Neural cell (in vitro differentiated cells): ENCODE results near the gene C1orf52. TPM values are rescaled to one million over a fixed set of nuclear protein-coding genes. Genes with fewer than 3 reads are reported as not detected.

Experiments used
- H2AFZ ChIP-seq: fragments of 200-600, 300-800 bp; sonication (generic), shearing (Covaris generic); 2 replicates; pipeline ENCODE4 v1.6.0; 2014; ENCODE audit warnings: low read depth, mild to moderate bottlenecking, antibody characterized with exemption, low read length, moderate library complexity
- H3F3A ChIP-seq: fragments of 200-600 bp; shearing (Covaris generic); 2 replicates; pipeline ENCODE4 v1.6.1; 2016; ENCODE audit warnings: mild to moderate bottlenecking, moderate library complexity, mixed read lengths, antibody characterized with exemption, low read length; ENCODE audit not compliant: insufficient read depth, poor library complexity, severe bottlenecking
- H3K27ac ChIP-seq: fragments of 200-600, 300-800 bp; sonication (generic), shearing (Covaris generic); 2 replicates; pipeline ENCODE4 v1.5.1; 2014; ENCODE audit warnings: mild to moderate bottlenecking, low read length, moderate library complexity
- H3K27me3 ChIP-seq: fragments of 300-800, 200-600 bp; sonication (generic), shearing (Covaris generic); 2 replicates; pipeline ENCODE4 v1.6.0; 2014; ENCODE audit warnings: mild to moderate bottlenecking, low read depth, low read length, moderate library complexity; ENCODE audit not compliant: insufficient read depth
- H3K36me3 ChIP-seq: fragments of 300-800, 200-600 bp; sonication (generic), shearing (Covaris generic); 2 replicates; pipeline ENCODE4 v1.5.1; 2014; ENCODE audit warnings: mild to moderate bottlenecking, antibody characterized with exemption, low read length, moderate library complexity; ENCODE audit not compliant: insufficient read depth
- H3K4me2 ChIP-seq: fragments of 300-800, 200-600 bp; sonication (generic), shearing (Covaris generic); 2 replicates; pipeline ENCODE4 v1.6.0; 2014; ENCODE audit warnings: mild to moderate bottlenecking, low read length
- H3K4me3 ChIP-seq: fragments of 300-800, 200-600 bp; sonication (generic), shearing (Covaris generic); 2 replicates; pipeline ENCODE4 v1.5.1; 2014; ENCODE audit warnings: mild to moderate bottlenecking, low read length, moderate library complexity
- H3K79me2 ChIP-seq: fragments of 200-600 bp; shearing (Covaris generic); replicated peaks from 2 replicates; pipeline ENCODE4 v1.6.0; 2014; ENCODE audit warnings: mild to moderate bottlenecking, low read length, moderate library complexity; ENCODE audit not compliant: insufficient read depth
- H3K9ac ChIP-seq: fragments of 300-800, 200-600 bp; sonication (generic), shearing (Covaris generic); 2 replicates; pipeline ENCODE4 v1.6.1; 2016; ENCODE audit warnings: mild to moderate bottlenecking, low read length, mixed read lengths
- H3K9me2 ChIP-seq: fragments of 200-600 bp; shearing (Covaris generic); 2 replicates; pipeline ENCODE4 v1.6.1; 2016; ENCODE audit warnings: mild to moderate bottlenecking, low read length, mixed read lengths; ENCODE audit not compliant: insufficient read depth
- H3K9me3 ChIP-seq: fragments of 200-600, 300-800 bp; sonication (generic), shearing (Covaris generic); 2 replicates; pipeline ENCODE4 v1.6.1; 2016; ENCODE audit warnings: mild to moderate bottlenecking, mixed run types, low read length, moderate library complexity, mixed read lengths
- H4K20me1 ChIP-seq: fragments of 200-600 bp; shearing (Covaris generic); 2 replicates; pipeline ENCODE4 v1.6.1; 2016; ENCODE audit warnings: mild to moderate bottlenecking, mixed run types; ENCODE audit not compliant: insufficient read depth
- EP300 ChIP-seq: fragments of 450-650 bp; conservative IDR thresholded peaks from 2 replicates; pipeline ENCODE4 v1.6.1; 2014; ENCODE audit warnings: antibody characterized with exemption, mild to moderate bottlenecking, moderate library complexity; ENCODE audit not compliant: poor library complexity, severe bottlenecking
- MXI1 ChIP-seq: fragments of 450-650 bp; conservative IDR thresholded peaks from 2 replicates; pipeline ENCODE4 v1.6.1; 2014; ENCODE audit warnings: antibody characterized with exemption, mild to moderate bottlenecking; ENCODE audit not compliant: poor library complexity, severe bottlenecking
- POLR2AphosphoS5 ChIP-seq: IDR thresholded peaks from 2 replicates; pipeline ENCODE4 v1.6.1; 2012
- RAD21 ChIP-seq: fragments of 450-650 bp; conservative IDR thresholded peaks from 2 replicates; pipeline ENCODE4 v1.6.1; 2014; ENCODE audit warnings: antibody characterized with exemption, mild to moderate bottlenecking, moderate library complexity
- SMC3 ChIP-seq: fragments of 450-650 bp; conservative IDR thresholded peaks from 2 replicates; pipeline ENCODE4 v1.6.1; 2014; ENCODE audit warnings: antibody characterized with exemption, mild to moderate bottlenecking, moderate library complexity; ENCODE audit not compliant: poor library complexity
- TAF1 ChIP-seq: IDR thresholded peaks from 2 replicates; pipeline ENCODE4 v1.6.1; 2012; ENCODE audit warnings: low read depth
- polyA plus RNA-seq: library from polyadenylated mRNA; depleted of rRNA; stranded (reverse); fragments of >200 nt; gene quantifications from 2 replicates; pipeline ENCODE4 v1.2.3, GENCODE V29; 2014
- TF ChIP-seq, protein P1 (sequence below): fragments of 450-650 bp; IDR thresholded peaks from 2 replicates; pipeline ENCODE4 v1.5.1; 2014; ENCODE audit warnings: antibody characterized with exemption, mild to moderate bottlenecking, moderate library complexity; ENCODE audit not compliant: poor library complexity, severe bottlenecking

Gene C1orf52
- polyA plus RNA-seq, 1 donor from 2014 or later, result 94.6 TPM

DNA sequence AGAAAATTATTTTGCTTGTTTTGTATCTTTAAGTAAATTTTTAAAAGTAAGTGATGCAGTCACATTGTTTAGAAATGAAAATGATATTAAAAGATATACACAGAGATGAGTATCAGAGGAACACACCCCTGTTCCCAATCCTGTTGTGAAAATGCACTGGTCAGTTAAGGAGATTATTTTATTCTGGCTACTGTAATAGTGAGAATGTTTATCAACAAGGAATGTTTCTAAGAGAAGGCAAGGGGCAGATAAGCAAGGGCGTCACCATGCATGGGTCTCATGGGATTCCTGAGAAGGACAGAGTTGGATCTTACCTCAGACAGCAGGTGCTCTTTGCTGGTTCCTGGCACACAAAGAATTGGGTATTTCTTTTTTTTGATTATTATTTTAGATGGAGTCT lies 21.8 kb downstream of the C1orf52 start:
- Histone ChIP-seq H3K9me2 (no peaks in the 10 kb centered on the region), H3K4me2 (no peak overlapping the region), H3K4me3 (no peak overlapping the region), H2AFZ (no peak overlapping the region), H3K36me3 (no peaks in the 10 kb centered on the region), H3K27me3 (no peaks in the 10 kb centered on the region), H3K9ac (no peak overlapping the region), H3K79me2 (no peaks in the 10 kb centered on the region), H4K20me1 (no peaks in the 10 kb centered on the region), H3F3A (no peaks in the 10 kb centered on the region), H3K9me3 (no peaks in the 10 kb centered on the region), H3K27ac (no peak overlapping the region)
- TF ChIP-seq MXI1 (no peak), EP300 (no peak), POLR2AphosphoS5 (no peak)

DNA sequence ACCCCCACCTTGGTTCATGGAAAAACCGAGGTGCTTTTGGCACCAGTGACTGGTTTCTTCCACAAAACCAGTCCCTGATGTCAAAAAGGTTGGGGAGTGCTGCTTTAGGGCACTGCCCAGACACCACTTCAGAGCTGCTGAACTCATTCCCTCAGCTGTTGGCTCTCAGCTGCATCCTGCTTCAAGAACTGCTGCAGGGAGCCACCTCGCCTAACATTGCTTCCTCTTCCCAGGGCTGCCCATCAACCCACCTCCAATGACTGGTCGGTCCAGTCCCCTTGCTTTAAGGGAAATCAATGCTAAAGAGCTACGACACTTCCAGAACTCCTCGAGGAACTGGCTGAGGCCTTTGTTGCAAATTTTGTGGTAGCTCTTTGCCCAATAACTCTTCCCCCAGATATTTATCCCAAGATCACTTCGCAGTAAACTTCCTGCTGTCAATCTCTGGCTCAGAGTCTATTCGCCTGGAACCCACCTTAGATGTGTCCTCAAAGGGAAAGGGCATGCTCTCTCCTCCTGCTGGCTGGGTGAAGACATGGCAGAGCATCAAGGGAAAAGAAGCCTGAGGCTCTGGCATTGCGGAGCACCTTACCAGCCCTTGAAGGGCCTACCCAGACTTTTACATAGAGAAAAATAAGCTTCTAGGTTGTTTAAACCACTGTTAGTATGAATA lies 29.0 kb downstream of the C1orf52 start:
- no peaks in the 10 kb centered on the region for H3K9me3 ChIP-seq
- H3K27ac ChIP-seq, result no peak overlapping the region
- H3K9me2 ChIP-seq, result no peaks in the 10 kb centered on the region
- no peaks in the 10 kb centered on the region for H3F3A ChIP-seq
- H3K27me3 ChIP-seq, result no peaks in the 10 kb centered on the region
- no peaks in the 10 kb centered on the region for H4K20me1 ChIP-seq
- TF ChIP-seq, protein P1, sequence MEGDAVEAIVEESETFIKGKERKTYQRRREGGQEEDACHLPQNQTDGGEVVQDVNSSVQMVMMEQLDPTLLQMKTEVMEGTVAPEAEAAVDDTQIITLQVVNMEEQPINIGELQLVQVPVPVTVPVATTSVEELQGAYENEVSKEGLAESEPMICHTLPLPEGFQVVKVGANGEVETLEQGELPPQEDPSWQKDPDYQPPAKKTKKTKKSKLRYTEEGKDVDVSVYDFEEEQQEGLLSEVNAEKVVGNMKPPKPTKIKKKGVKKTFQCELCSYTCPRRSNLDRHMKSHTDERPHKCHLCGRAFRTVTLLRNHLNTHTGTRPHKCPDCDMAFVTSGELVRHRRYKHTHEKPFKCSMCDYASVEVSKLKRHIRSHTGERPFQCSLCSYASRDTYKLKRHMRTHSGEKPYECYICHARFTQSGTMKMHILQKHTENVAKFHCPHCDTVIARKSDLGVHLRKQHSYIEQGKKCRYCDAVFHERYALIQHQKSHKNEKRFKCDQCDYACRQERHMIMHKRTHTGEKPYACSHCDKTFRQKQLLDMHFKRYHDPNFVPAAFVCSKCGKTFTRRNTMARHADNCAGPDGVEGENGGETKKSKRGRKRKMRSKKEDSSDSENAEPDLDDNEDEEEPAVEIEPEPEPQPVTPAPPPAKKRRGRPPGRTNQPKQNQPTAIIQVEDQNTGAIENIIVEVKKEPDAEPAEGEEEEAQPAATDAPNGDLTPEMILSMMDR, result no peak
- no peak for TF ChIP-seq POLR2AphosphoS5
- TF ChIP-seq SMC3, result no peak
- no peak for TF ChIP-seq RAD21
- H3K9ac ChIP-seq, result no peak overlapping the region
- H3K36me3 ChIP-seq, result no peaks in the 10 kb centered on the region
- H3K4me2 ChIP-seq, result no peak overlapping the region
- no peaks in the 10 kb centered on the region for H3K79me2 ChIP-seq
- H3K4me3 ChIP-seq, result no peak overlapping the region
- H2AFZ ChIP-seq, result no peak overlapping the region

DNA sequence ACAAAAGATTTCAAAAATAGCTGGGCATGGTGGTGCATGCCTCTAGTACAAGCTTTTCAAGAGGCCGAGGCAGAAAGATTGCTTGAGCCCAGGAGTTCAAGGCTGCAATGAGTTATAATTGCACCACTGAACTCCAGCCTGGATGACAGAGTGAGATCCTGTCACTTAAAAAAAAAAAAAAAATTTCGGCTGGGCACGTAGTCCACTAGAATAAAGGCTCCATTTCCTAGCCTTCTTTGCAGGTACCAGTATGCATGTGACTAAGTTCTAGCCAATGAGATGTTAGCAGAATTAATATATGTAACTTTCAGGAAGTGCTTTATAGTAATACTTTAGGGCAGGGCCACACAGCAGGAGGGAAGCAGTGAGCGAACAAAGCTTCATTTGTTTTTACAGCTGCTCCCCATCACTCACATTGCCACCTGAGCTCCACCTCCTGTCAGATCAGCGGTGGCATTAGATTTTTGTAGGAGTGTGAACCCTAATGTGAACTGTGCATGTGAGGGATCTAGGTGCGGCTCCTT lies 29.8 kb downstream of the C1orf52 start:
- Histone ChIP-seq H2AFZ (no peak overlapping the region), H3K4me3 (no peak overlapping the region), H3K9ac (no peak overlapping the region), H3K36me3 (no peaks in the 10 kb centered on the region), H3K9me3 (no peaks in the 10 kb centered on the region), H3K27ac (no peak overlapping the region), H4K20me1 (no peaks in the 10 kb centered on the region), H3K27me3 (no peaks in the 10 kb centered on the region), H3K4me2 (no peak overlapping the region), H3F3A (no peaks in the 10 kb centered on the region), H3K9me2 (no peaks in the 10 kb centered on the region), H3K79me2 (no peaks in the 10 kb centered on the region)
- no peak for TF ChIP-seq TAF1
- TF ChIP-seq MXI1, result no peak
- TF ChIP-seq, protein P1, result no peak
- TF ChIP-seq RAD21, result no peak
- no peak for TF ChIP-seq POLR2AphosphoS5
- no peak for TF ChIP-seq SMC3
